ENCODE results near the gene CDKN2A.
A peak's percentile ranks its signal among the peaks of the same experiment; 100 is the strongest.

CDKN2A gene

DNA sequence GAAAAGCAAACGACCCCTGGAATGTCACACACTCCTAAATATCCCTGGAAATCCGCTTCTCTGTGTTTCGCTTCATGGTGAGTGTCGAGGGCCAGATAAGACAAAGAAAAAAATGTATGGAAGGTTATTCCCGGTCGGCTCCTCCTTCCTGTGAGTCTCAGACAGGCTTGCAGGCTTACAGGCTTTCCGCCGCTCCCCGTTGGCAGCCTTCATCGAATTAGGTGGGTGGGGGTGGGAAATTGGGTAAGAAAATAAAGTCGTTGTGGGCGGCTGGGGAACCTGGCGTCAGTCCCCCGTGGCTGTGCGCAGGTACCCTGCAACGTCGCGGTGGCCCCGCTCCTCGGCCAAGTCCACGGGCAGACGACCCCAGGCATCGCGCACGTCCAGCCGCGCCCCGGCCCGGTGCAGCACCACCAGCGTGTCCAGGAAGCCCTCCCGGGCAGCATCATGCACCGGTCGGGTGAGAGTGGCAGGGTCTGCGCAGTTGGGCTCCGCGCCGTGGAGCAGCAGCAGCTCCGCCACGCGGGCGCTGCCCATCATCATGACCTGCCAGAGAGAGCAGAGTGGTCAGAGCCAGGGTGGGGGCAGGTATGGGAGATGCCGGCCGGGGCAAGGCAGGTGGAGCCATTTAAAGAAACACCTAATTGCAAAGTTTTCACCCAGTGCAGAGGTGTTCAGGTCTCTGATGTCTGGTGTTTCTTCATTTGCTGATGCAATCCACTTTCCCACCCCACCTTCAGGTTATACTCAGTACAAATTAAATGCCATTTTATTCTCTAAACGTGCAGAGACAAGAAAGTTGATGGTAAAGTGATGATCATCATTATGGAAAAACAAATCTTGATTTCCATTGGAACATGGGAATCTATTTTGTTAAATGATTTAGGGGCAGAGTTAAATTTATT is 11.8 kb upstream of the CDKN2A start:
- DNase-seq (ENCODE audit: low spot score), result no peak

- no peak for DNase-seq (ENCODE audit: low spot score)
Observed at GRCh38 chr9:22005021-22005701, 11.0 kb upstream of the CDKN2A start.

DNA sequence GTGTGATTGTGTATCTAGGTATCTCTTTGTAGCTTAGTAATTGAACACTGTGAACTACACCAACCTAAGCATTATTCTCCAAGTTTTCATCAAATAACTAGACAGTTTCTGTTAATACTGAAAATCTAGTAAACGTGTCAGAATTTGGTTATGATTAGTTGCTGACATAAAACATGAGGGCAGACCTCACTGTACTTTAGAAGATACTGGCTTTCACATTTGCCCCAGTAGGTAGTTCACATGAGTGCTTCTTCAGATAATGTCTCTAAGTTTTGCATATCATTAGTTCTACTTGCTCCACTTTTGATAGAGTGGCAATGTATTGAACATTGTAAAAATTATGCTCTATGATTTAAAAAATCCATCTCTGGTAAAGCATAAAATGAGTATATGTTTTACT is 7.8 kb upstream of the CDKN2A start:
- no peak for DNase-seq (ENCODE audit: low spot score)

GRCh38 chr9:21998026-21998425 is 3.8 kb upstream of the CDKN2A start:
- DNase-seq (ENCODE audit: low spot score), result no peak

- no peak for DNase-seq (ENCODE audit: low spot score)
Observed at GRCh38 chr9:21997480-21997879, 3.3 kb upstream of the CDKN2A start.

DNA sequence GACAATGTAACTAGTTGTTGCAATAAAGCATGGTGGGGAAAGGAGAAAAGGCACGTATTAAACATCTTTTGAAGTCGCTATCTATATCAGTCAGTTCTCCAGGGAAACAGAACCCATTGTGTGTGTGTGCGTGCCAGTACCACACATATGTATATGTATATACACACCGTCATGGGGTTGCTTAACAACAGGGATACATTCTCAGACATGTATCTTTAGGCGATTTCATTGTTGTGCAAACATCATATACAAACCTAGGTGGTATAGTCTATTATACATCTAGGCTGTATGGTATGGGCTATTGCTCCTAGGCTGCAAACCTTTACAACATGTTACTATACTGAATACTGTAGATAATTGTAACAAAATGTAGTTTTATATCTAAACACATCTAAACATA is 2.7 kb upstream of the CDKN2A start:
- DNase-seq (ENCODE audit: low spot score), result no peak

GRCh38 chr9:21996438-21996837 is 2.2 kb upstream of the CDKN2A start:
- DNase-seq (ENCODE audit: low spot score), result no peak

- DNase-seq (ENCODE audit: low spot score), result no peak
Observed at GRCh38 chr9:21995666-21996398, 1.6 kb upstream of the CDKN2A start.

DNA sequence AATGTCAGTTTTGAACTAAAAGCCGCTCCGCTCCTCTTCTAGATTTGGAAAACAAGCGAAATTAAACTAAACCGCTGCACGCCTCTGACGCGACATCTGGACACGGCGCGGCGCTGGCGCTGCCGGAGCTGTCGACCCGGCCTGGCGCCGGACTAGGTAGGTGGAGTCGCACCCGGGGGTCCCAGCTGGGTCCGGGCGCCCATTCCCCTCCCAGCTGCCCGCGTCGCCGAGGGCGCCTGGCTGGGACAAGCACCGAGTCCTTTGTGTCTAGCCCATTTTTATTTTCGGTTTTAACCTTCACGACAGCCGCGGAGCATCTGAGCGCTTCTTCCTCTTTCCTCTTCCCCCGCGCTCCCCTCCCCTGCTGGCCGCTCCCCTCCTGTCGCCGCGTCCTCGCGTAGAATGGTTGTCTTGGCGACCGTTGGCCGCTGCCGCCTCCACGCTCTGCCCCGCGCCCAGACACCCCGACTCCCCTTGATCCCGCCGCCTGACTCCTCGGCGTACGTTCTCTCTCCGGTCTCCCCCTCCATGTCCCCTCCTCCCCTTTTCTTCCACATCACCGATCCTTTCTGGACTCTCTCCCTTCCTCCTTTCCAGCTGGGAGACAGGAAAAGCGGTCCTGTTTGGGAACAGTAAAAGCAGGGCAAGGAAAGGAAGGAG is 944 bp upstream of the CDKN2A start:
- DNase-seq (ENCODE audit: low spot score), result peak; percentile 73

GRCh38 chr9:21994556-21995005 is 389 bp upstream of the CDKN2A start, which contains the start of gene CDKN2B-AS1:
CDKN2B-AS1 (plus strand) TSS chr9:21994791.
- peak; percentile 27 for DNase-seq (ENCODE audit: low spot score)

DNA sequence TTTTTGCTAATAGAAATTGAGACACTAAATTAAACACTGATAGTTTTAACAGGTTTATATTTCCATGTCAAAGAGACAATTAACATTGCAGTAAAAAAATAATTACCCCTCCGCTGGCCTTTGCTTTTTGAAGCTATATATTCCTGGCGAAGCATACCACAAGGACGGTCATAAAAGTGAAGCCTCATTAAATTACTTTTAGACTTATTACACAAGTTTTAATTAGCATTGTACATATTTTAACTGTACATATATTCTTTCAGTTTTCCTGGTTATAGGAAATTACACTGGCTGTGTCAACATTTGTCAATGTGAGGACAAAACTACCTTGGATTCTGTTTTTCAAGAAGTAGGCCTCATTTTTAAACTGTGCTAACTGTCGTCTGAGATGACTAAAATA is 1.2 kb downstream of the CDKN2A start:
- DNase-seq (ENCODE audit: low spot score), result no peak

DNA sequence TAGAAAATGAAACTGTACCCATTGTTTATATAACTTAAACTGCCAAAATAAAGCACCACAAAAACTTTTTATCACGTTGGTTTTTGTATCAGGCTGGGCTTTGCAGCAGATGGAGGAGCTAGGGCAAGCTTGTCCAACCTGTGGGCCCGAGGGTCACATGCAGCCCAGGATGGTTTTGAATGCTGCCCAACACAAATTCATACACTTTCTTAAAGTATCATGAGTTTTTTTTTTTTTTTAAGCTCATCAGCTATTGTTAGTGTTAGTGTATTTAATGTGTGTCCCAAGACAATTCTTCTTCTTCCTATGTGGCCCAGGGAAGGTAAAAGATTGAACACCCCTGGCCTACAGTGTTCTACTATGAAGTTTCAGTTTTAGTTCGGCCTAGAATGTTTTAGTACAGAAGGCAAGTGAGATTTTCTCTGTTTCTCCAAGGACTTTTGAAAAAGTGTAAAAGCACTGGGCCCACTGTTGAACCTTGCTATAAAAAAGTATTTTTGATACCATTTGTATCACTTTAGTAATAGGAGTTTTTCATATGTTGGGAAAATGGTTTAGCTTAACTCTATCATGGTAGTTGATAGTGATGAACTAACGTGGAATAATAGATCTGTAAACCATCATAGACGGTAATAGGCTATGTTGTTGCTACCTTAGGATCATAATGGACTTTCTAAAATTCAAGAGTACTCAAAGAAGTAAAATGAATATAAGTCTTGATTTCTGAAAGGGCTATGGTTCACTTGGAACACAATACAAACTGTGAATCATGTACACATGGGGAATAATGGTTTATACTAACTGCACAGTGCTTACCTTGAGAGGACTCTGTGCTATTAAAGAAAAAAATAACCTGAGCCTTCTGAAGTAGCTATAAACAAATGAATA is 2.9 kb downstream of the CDKN2A start:
- DNase-seq (ENCODE audit: low spot score), result no peak

DNA sequence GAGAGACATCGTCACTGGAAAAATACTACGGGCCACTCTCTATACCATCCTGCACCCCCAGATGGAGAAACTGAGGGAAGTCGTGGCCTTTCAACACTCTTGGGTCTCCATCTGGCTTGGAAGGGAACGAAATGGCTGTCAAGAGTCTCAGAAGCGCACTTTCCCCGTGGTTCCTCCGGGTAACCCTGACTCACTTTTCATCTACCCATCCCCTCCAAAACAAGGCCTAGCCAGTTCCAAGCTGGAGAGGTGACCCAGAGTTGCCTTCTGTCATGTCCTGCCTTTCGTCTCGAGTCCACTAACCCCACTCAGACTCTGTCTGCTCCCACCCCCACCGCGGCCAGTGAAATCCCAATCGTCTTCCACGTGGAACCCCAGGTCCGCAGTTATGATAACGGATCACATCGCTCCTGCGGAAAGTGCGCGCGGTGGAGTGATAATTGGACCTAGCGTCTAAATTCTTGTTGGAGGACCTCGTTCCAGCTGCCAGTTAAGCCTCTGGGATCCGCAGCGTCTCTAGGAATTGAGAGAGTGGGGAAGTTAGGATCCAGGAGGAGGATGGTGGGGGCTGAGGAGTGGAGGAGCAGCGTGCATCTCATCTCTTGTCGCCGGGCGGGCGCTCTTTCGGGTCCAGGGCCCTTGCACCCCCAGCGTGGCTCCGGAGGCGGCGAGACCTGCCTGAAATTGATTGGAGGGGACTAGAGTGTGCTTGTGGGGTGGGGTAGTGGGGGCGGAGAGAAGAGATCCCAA is 4.6 kb downstream of the CDKN2A start:
- DNase-seq (ENCODE audit: low spot score), result no peak

GRCh38 chr9:21988056-21988990 is 5.9 kb downstream of the CDKN2A start:
- DNase-seq (ENCODE audit: low spot score), result no peak

GRCh38 chr9:21985964-21986667 is 8.1 kb downstream of the CDKN2A start:
- DNase-seq (ENCODE audit: low spot score), result no peak

GRCh38 chr9:21984101-21984500 is 10.1 kb downstream of the CDKN2A start:
- DNase-seq (ENCODE audit: low spot score), result no peak

DNA sequence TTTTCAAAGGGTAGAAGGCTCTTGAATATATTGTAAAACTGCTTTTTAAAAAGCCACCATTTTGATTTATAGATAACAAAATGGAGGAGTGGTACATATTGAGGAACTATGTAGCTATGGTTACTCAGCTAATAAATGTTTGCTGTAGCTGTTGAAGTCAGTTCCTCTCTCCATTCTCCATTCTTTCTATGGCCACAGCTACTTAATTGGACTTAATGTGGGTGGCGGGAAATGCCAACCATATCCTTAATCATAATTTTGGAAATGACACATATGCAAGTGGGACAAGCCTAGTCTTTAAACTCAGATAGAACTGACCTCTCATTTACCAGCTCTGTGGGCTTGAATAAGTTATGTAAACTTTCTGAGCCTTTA is 10.6 kb downstream of the CDKN2A start:
- no peak for DNase-seq (ENCODE audit: low spot score)

GRCh38 chr9:21982861-21983560 is 11.2 kb downstream of the CDKN2A start:
- DNase-seq (ENCODE audit: low spot score), result no peak

All from CD4-positive, alpha-beta T cell treated with Interleukin-6 at 100 ng/mL for 8 hours (primary cell).